ENCODE measurements around the gene SYNPR. TPM values are rescaled to one million over a fixed set of nuclear protein-coding genes. Genes with fewer than 3 reads are reported as not detected.

The SYNPR gene
- total RNA-seq, 1 donor from 2014 or later: not detected

- DNase-seq (ENCODE audit: extremely low spot score, unreplicated experiment): no peak
- no peaks in the 10 kb centered on the region for H3K36me3 Mint-ChIP-seq (ENCODE audit: unreplicated experiment)
- H3K4me1 Mint-ChIP-seq (ENCODE audit: unreplicated experiment): no peaks in the 10 kb centered on the region
- no peak overlapping the region for H3K27ac Mint-ChIP-seq (ENCODE audit: unreplicated experiment)
- H3K9me3 Mint-ChIP-seq (ENCODE audit: unreplicated experiment): peaks cover 6% of the 10 kb centered on the region
- H3K4me3 Mint-ChIP-seq (ENCODE audit: unreplicated experiment): no peak overlapping the region
- no peaks in the 10 kb centered on the region for H3K27me3 Mint-ChIP-seq (ENCODE audit: unreplicated experiment)
- TF ChIP-seq CTCF (IDR thresholded peaks at IDR 0.05): no peak
Observed at GRCh38 chr3:63296249-63296648, 18.1 kb downstream of the SYNPR start.

- H3K27me3 Mint-ChIP-seq (ENCODE audit: unreplicated experiment): no peaks in the 10 kb centered on the region
- TF ChIP-seq CTCF (IDR thresholded peaks at IDR 0.05): no peak
- H3K4me3 Mint-ChIP-seq (ENCODE audit: unreplicated experiment): no peak overlapping the region
- H3K4me1 Mint-ChIP-seq (ENCODE audit: unreplicated experiment): no peaks in the 10 kb centered on the region
- H3K9me3 Mint-ChIP-seq (ENCODE audit: unreplicated experiment): peaks cover 6% of the 10 kb centered on the region
- DNase-seq (ENCODE audit: extremely low spot score, unreplicated experiment): no peak
- no peaks in the 10 kb centered on the region for H3K36me3 Mint-ChIP-seq (ENCODE audit: unreplicated experiment)
- no peak overlapping the region for H3K27ac Mint-ChIP-seq (ENCODE audit: unreplicated experiment)
Observed at GRCh38 chr3:63303238-63303637, 25.1 kb downstream of the SYNPR start.

GRCh38 chr3:63304421-63304820 is 26.3 kb downstream of the SYNPR start:
- H3K9me3 Mint-ChIP-seq (ENCODE audit: unreplicated experiment): peaks cover under 1% of the 10 kb centered on the region
- no peak overlapping the region for H3K27ac Mint-ChIP-seq (ENCODE audit: unreplicated experiment)
- no peaks in the 10 kb centered on the region for H3K27me3 Mint-ChIP-seq (ENCODE audit: unreplicated experiment)
- DNase-seq (ENCODE audit: extremely low spot score, unreplicated experiment): no peak
- H3K4me3 Mint-ChIP-seq (ENCODE audit: unreplicated experiment): no peak overlapping the region
- no peaks in the 10 kb centered on the region for H3K36me3 Mint-ChIP-seq (ENCODE audit: unreplicated experiment)
- no peak for TF ChIP-seq CTCF (IDR thresholded peaks at IDR 0.05)
- H3K4me1 Mint-ChIP-seq (ENCODE audit: unreplicated experiment): no peaks in the 10 kb centered on the region

GRCh38 chr3:63308072-63308471 is 30.0 kb downstream of the SYNPR start:
- no peaks in the 10 kb centered on the region for H3K9me3 Mint-ChIP-seq (ENCODE audit: unreplicated experiment)

GRCh38 chr3:63309768-63310167 is 31.7 kb downstream of the SYNPR start:
- Mint-ChIP-seq H3K4me3 (ENCODE audit: unreplicated experiment) (no peak overlapping the region), H3K27ac (ENCODE audit: unreplicated experiment) (no peak overlapping the region), H3K36me3 (ENCODE audit: unreplicated experiment) (no peaks in the 10 kb centered on the region), H3K27me3 (ENCODE audit: unreplicated experiment) (no peaks in the 10 kb centered on the region), H3K4me1 (ENCODE audit: unreplicated experiment) (no peaks in the 10 kb centered on the region), H3K9me3 (ENCODE audit: unreplicated experiment) (no peaks in the 10 kb centered on the region)
- no peak for TF ChIP-seq CTCF (IDR thresholded peaks at IDR 0.05)
- no peak for DNase-seq (ENCODE audit: extremely low spot score, unreplicated experiment)

More at GRCh38 chr3:63308072-63308471, 30.0 kb downstream of the SYNPR start:
- no peak for DNase-seq (ENCODE audit: extremely low spot score, unreplicated experiment)
- Mint-ChIP-seq H3K27ac (ENCODE audit: unreplicated experiment) (no peak overlapping the region), H3K36me3 (ENCODE audit: unreplicated experiment) (no peaks in the 10 kb centered on the region), H3K27me3 (ENCODE audit: unreplicated experiment) (no peaks in the 10 kb centered on the region), H3K4me3 (ENCODE audit: unreplicated experiment) (no peak overlapping the region), H3K4me1 (ENCODE audit: unreplicated experiment) (no peaks in the 10 kb centered on the region)
- TF ChIP-seq CTCF (IDR thresholded peaks at IDR 0.05): no peak

All from osteocyte (in vitro differentiated cells).